Stimulated activated CD4-positive, alpha-beta T cell treated with anti-CD3 and anti-CD28 coated beads, Interleukin-12 subunit alpha, Interleukin-12 subunit beta, amount 100 ng/mL, for 24 hours (primary cell): ENCODE measurements around the gene CLECL1.
"Not testable (repeated sequence)": the region's sequence is repeated elsewhere in the genome, so short reads cannot be mapped to it uniquely, and the experiment has no call there.

Experiments
- DNase-seq, 2 experiments: peaks; one replicate each; pipeline ENCODE4 v3.0.0-alpha.2; 2020; ENCODE audit warnings: low read depth in 2 of 2

CLECL1 gene

GRCh38 chr12:9695661-9696060 lies 37.2 kb downstream of the CLECL1 start:
- DNase-seq = not testable (repeated sequence)

- DNase-seq = not testable (repeated sequence)
Observed at GRCh38 chr12:9695150-9695549, 37.7 kb downstream of the CLECL1 start.

GRCh38 chr12:9694241-9694640 lies 38.7 kb downstream of the CLECL1 start:
- DNase-seq = no peak

GRCh38 chr12:9692909-9693308 lies 40.0 kb downstream of the CLECL1 start:
- DNase-seq = no peak

- no peak for DNase-seq
Observed at GRCh38 chr12:9687228-9687627, 45.7 kb downstream of the CLECL1 start.

GRCh38 chr12:9685915-9686314 lies 47.0 kb downstream of the CLECL1 start:
- no peak for DNase-seq

GRCh38 chr12:9685366-9685765 lies 47.5 kb downstream of the CLECL1 start:
- not testable (repeated sequence) for DNase-seq

- not testable (repeated sequence) for DNase-seq
Observed at GRCh38 chr12:9682949-9683348, 49.9 kb downstream of the CLECL1 start.

- DNase-seq = not testable (repeated sequence)
Observed at GRCh38 chr12:9682508-9682907, 50.4 kb downstream of the CLECL1 start.

GRCh38 chr12:9674226-9674590 lies 58.7 kb downstream of the CLECL1 start:
- DNase-seq = no peak

GRCh38 chr12:9673404-9674225 lies 59.3 kb downstream of the CLECL1 start:
- peak in 1 of 2 experiments; percentile 74 for DNase-seq
